Sigmoid colon (tissue), 7 donors: ENCODE data around the gene ONECUT3. TPM values are rescaled to one million over a fixed set of nuclear protein-coding genes. Genes with fewer than 3 reads are reported as not detected.

ENCODE experiments used
- DNase-seq: peaks from one replicate; pipeline ENCODE4 v3.0.0-alpha.2; 2019
- H3K27ac ChIP-seq, 4 donors: fragments of 200-600 bp; sonication (generic); one replicate each; pipeline ENCODE4 v1.5.1; 2016 to 2019; ENCODE audit warnings: mild to moderate bottlenecking in 1 of 4
- H3K27me3 ChIP-seq, 3 donors: fragments of 200-600 bp; sonication (generic); one replicate each; pipeline ENCODE4 v1.5.1; 2019; ENCODE audit warnings: mild to moderate bottlenecking in 1 of 3
- H3K36me3 ChIP-seq, 4 donors: fragments of 200-600 bp; sonication (generic); one replicate each; pipeline ENCODE4 v1.5.1; 2016 to 2019
- H3K4me1 ChIP-seq, 4 donors: fragments of 200-600 bp; sonication (generic); one replicate each; pipeline ENCODE4 v1.5.1; 2017 to 2019
- H3K4me3 ChIP-seq, 4 donors: fragments of 200-600 bp; sonication (generic); one replicate each; pipeline ENCODE4 v1.5.1; 2017 to 2019; ENCODE audit warnings: mild to moderate bottlenecking in 2 of 4, moderate library complexity in 1 of 4
- H3K9me3 ChIP-seq, 4 donors: fragments of 200-600 bp in 3 of 4; sonication (generic) in 3 of 4; one replicate each; pipeline versions ENCODE4 v1.5.1 to v1.6.1; 2013 to 2019
- CTCF ChIP-seq, 4 experiments: fragments of 450-650 bp in 3 of 4; fragments of 200-600 bp in 1 of 4; IDR thresholded peaks; one replicate each; pipeline ENCODE4 v1.5.1; 2016 to 2019; ENCODE audit warnings: antibody characterized with exemption in 4 of 4, mild to moderate bottlenecking in 3 of 4, moderate library complexity in 2 of 4
- EP300 ChIP-seq, 4 donors: sonication (generic); formaldehyde crosslinking; IDR thresholded peaks; one replicate each; pipeline ENCODE4 v1.6.1; 2017; ENCODE audit warnings: antibody characterized with exemption in 4 of 4
- POLR2A ChIP-seq, 2 donors: fragments of 450-650 bp; IDR thresholded peaks; one replicate each; pipeline ENCODE4 v1.6.1; 2016; ENCODE audit warnings: antibody characterized with exemption in 2 of 2, mild to moderate bottlenecking in 2 of 2, moderate library complexity in 2 of 2
- POLR2AphosphoS5 ChIP-seq, 4 donors: sonication (generic); formaldehyde crosslinking; IDR thresholded peaks; one replicate each; pipeline ENCODE4 v1.6.1; 2017; ENCODE audit warnings: antibody characterized with exemption in 4 of 4
- WGBS, 2 donors: extraction: QIAGEN DNeasy Blood & Tissue Kit; methylation state at CpG; one replicate each; pipeline ENCODE4 v1.1.7; 2013; 5-methylcytosine and 5-hydroxymethylcytosine counted together
- intact Hi-C: fragments of 100-400 bp; cut with DNase I; formaldehyde crosslinking; loops from one replicate; pipeline ENCODE4 v1.15.1; 2023
- polyA plus RNA-seq, 3 donors: library from polyadenylated mRNA; stranded (reverse); fragments of 200-250 nt; gene quantifications; one replicate each; pipeline ENCODE4 v1.2.3, GENCODE V29; 2013
- total RNA-seq, 4 donors: library from RNA; depleted of rRNA; stranded (reverse); fragments of >200 nt; gene quantifications; one replicate each; pipeline ENCODE4 v1.1.0, GENCODE V29; 2016
- donor health status: healthy with polysubstance abuse.
- donor health status: Bipolar disorder and iron deficiency.
- donor health status: healthy.

Gene ONECUT3
- total and polyA plus RNA-seq, 7 donors = not detected

GRCh38 chr19:1783874-1784273 is 30.6 kb downstream of the ONECUT3 start:
- 54 to 68% methylated on average over 9 of the region's 9 CpGs for WGBS, 2 donors
- Histone ChIP-seq H3K9me3 (peaks cover 4 to 9% (median 8%) of the 10 kb centered on the region in 4 donors), H3K36me3 (no peaks in the 10 kb centered on the region), H3K4me3 (no peak overlapping the region), H3K27me3 (peaks cover 0 to 91% (median 56%) of the 10 kb centered on the region in 3 donors), H3K4me1 (peaks cover 0 to 4% (median 2%) of the 10 kb centered on the region in 4 donors), H3K27ac (no peak overlapping the region)
- TF ChIP-seq CTCF (IDR thresholded peaks at IDR 0.05) (no peak), POLR2AphosphoS5 (IDR thresholded peaks at IDR 0.05) (no peak), EP300 (IDR thresholded peaks at IDR 0.05) (no peak), POLR2A (IDR thresholded peaks at IDR 0.05) (no peak)
- no peak for DNase-seq
- intact Hi-C loops = no loop called here

GRCh38 chr19:1785310-1785709 is 32.0 kb downstream of the ONECUT3 start:
- no peak overlapping the region for H3K4me3 ChIP-seq
- intact Hi-C loops = no loop called here
- no peak overlapping the region for H3K27ac ChIP-seq
- no peak for DNase-seq
- 92 to 95% methylated on average over 19 of the region's 19 CpGs for WGBS, 2 donors
- TF ChIP-seq CTCF (IDR thresholded peaks at IDR 0.05) (no peak), EP300 (IDR thresholded peaks at IDR 0.05) (no peak), POLR2AphosphoS5 (IDR thresholded peaks at IDR 0.05) (no peak), POLR2A (IDR thresholded peaks at IDR 0.05) (no peak)
- H3K9me3 ChIP-seq = peaks cover 4 to 9% (median 8%) of the 10 kb centered on the region in 4 donors
- peaks cover 0 to 87% (median 51%) of the 10 kb centered on the region in 3 donors for H3K27me3 ChIP-seq
- no peaks in the 10 kb centered on the region for H3K36me3 ChIP-seq
- H3K4me1 ChIP-seq = peaks cover 0 to 12% (median 3%) of the 10 kb centered on the region in 4 donors

- Histone ChIP-seq H3K36me3 (no peaks in the 10 kb centered on the region), H3K4me3 (no peak overlapping the region), H3K4me1 (peaks cover 0 to 12% (median 3%) of the 10 kb centered on the region in 4 donors), H3K27me3 (peaks cover 0 to 81% (median 48%) of the 10 kb centered on the region in 3 donors), H3K27ac (no peak overlapping the region), H3K9me3 (peaks cover 4 to 6% (median 5%) of the 10 kb centered on the region in 4 donors)
- WGBS, 2 donors = 57 to 86% methylated on average over 8 of the region's 8 CpGs
- DNase-seq = no peak
- TF ChIP-seq EP300 (IDR thresholded peaks at IDR 0.05) = no peak
- no peak for TF ChIP-seq CTCF (IDR thresholded peaks at IDR 0.05)
- TF ChIP-seq POLR2AphosphoS5 (IDR thresholded peaks at IDR 0.05) = no peak
- no peak for TF ChIP-seq POLR2A (IDR thresholded peaks at IDR 0.05)
- intact Hi-C loops = no loop called here
These were observed 33.4 kb downstream of the ONECUT3 start for GRCh38 chr19:1786668-1787067.

GRCh38 chr19:1787116-1787515 is 33.8 kb downstream of the ONECUT3 start:
- Histone ChIP-seq H3K36me3 (no peaks in the 10 kb centered on the region), H3K27ac (no peak overlapping the region), H3K4me3 (no peak overlapping the region), H3K27me3 (peaks cover 0 to 81% (median 47%) of the 10 kb centered on the region in 3 donors), H3K4me1 (peaks cover 0 to 12% (median 3%) of the 10 kb centered on the region in 4 donors), H3K9me3 (peaks cover 0 to 2% (median 1%) of the 10 kb centered on the region in 4 donors)
- intact Hi-C loops = no loop called here
- DNase-seq = no peak
- WGBS, 2 donors = 13 to 66% methylated on average over 8 of the region's 8 CpGs
- TF ChIP-seq POLR2A (IDR thresholded peaks at IDR 0.05) = no peak
- no peak for TF ChIP-seq EP300 (IDR thresholded peaks at IDR 0.05)
- no peak for TF ChIP-seq CTCF (IDR thresholded peaks at IDR 0.05)
- TF ChIP-seq POLR2AphosphoS5 (IDR thresholded peaks at IDR 0.05) = no peak
